GM18867 (cell line): ENCODE data around the gene CTLA4.
A peak's percentile ranks its signal among the peaks of the same experiment; 100 is the strongest.
"Not testable (repeated sequence)": the region's sequence is repeated elsewhere in the genome, so short reads cannot be mapped to it uniquely, and the experiment has no call there.

ENCODE experiments used
- ATAC-seq: cut with Tn5 transposase; IDR thresholded peaks from one replicate; pipeline ENCODE4 v1.9.1; 2021; ENCODE audit warnings: mild to moderate bottlenecking, moderate library complexity; ENCODE audit not compliant: unreplicated experiment

The CTLA4 gene

DNA sequence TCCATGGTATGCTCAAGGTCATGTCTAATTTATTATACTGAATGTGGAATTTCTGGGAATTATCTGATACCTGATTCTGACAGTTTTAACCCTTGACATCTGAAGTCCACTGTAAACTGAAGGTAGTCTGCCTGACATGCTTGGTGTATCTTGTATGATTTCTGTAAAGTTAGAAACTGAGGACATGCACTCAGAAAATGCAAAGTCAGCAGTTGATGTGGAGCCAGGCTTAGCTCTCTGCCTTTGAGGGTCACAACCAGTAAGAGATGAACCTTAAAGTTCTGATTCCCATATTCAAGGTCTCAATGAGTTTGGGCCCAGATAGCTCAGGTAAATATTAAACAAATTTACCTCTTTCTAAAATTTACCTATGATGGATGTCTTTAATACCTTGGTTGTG, 12.3 kb upstream of the CTLA4 start:
- no peak for ATAC-seq

DNA sequence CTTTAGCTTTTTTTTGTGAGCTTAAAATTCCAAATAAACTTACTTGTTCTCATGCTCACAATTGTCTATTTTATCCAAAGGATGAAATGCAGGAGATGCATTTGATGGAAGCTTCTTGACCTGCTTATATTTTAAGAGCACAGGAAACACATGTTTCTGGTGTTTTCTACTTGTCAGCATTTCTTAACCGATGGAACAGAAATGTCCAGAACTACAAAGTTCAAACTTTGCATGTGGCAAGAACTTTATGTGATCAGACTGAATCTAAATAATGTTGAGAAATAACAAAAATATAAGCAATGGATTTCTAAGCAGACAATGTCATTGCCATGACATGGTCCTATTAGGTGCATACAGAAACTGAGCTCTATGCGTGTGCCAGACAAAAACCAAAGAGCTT, 9.9 kb upstream of the CTLA4 start:
- ATAC-seq = no peak

DNA sequence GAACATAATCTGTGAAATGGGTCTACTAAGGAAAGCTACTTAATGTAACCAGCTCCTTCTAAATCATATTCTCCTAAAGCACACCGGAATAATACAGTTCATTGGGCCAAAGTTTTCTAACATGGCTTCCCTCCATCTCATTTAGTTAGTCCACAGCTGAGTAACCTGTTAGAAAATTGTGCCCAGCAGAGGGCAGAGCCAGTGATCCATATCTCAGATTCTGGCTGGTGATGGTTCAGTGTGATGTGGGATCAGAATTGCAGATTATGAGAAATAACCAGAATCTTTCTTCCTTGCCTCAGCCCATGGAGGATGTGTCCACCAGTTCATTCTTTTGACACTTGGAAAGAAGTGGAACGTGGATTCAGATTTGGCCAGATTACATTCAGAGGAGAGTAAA, 9.4 kb upstream of the CTLA4 start:
- ATAC-seq = no peak

DNA sequence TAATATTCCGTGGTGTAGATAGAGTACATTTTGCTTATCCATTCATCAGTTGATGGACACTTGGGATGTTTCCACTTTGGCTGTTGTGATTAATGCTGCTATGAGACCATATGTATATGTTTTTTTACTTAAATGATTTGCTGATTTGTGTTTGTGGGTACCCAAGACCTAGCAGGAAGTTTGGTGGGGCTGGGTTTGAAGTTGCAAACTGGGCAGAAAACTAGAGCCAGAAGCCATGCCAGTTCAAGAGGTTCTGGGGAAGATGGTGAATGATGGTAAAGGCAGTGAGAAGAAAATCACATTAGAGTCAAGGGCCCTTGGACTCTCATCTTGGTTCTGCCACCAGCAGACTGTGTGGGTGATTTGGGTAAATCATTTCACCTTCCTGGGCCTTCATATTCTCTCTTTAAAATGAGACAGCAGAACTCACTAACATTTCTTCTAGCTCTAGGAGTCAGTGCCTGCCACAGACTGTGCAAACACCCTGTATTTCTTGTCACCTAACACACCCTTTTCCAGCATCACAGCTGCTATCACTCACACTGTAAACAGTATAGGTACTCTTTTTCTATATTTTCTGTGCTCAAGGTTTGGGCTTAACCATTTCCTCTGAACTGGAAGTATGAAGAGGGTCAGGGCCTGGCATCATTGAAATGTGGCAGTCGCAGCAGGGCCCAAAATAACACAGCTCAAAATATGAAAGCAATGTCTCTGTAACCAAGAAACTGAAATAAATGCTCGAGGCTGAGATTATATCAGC, 8.4 kb upstream of the CTLA4 start:
- no peak for ATAC-seq

DNA sequence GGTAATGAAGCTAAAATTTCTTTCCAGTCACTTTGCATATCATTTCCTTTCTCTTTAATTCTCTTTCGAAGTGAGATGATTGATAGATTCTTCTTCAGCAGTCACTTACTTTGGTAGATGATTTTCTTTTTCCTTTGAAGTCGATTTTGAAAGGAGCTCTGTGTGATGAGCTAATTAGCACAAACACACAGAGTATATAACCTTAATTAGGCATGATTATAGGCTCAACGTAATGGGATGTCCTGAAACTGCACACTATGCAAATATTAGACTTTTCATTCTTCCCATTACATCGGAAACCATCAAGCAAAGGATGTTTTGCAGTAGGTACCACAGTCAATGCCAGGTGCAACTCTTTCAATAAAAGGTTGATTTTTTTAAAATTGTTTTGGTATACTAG, 6.4 kb upstream of the CTLA4 start:
- no peak for ATAC-seq

DNA sequence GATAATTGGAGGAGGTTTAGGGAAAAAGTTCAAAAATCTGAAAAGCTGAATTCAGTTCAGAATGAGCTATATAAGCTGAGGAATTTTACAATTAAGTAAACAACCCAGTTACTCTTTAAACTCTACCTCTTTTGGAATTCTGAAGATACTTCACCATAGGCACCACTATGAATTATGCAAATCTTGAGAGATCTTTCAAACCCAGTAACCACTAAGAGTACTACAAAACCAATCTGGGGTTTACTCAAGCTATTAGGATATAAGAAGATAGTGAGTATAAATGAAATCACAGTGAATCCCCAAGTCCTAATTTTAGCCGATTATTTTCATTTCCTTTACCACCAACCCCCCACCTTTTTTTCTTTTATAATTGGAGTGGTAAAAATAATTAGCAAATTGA, 6.0 kb upstream of the CTLA4 start:
- no peak for ATAC-seq

DNA sequence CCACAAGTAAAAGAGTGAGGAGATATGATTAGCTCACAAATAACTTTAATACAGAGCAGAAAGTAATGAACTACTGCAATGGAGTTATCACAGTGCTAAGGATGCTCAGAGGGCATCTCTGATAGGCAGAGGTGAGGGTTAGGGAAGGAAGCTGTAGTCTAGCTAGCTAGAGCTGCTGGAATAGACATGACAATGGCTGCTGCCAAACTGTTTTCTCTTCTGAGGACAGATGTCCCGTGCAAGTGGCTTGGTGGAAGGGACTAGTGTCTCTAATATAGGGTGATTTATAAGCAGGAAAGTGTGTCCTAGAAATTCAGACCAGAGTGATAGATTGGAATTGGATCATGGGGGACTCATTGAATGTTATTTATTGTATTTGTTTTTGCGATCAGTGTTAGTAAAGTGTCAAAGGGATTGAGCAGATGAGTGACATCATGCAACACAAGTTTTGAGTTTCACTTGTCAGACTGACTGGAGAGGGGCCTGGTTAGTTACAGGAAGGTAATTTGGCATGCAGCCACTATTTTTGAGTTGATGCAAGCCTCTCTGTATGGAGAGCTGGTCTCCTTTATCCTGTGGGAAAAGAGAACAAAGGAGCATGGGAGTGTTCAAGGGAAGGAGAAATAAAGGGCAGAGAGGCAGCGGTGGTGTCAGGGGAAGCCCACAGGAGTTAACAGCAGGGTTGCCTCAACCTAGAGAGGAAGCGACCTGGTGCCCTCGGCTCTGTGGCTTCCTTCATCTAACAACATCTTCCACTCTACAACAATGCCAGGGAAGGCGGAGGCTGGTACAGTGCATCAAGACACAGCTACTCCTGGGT, 1.9 kb downstream of the CTLA4 start:
- ATAC-seq = no peak

DNA sequence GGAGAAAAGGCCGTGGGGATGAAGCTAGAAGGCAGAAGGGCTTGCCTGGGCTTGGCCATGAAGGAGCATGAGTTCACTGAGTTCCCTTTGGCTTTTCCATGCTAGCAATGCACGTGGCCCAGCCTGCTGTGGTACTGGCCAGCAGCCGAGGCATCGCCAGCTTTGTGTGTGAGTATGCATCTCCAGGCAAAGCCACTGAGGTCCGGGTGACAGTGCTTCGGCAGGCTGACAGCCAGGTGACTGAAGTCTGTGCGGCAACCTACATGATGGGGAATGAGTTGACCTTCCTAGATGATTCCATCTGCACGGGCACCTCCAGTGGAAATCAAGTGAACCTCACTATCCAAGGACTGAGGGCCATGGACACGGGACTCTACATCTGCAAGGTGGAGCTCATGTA, 2.9 kb downstream of the CTLA4 start:
- no peak for ATAC-seq

DNA sequence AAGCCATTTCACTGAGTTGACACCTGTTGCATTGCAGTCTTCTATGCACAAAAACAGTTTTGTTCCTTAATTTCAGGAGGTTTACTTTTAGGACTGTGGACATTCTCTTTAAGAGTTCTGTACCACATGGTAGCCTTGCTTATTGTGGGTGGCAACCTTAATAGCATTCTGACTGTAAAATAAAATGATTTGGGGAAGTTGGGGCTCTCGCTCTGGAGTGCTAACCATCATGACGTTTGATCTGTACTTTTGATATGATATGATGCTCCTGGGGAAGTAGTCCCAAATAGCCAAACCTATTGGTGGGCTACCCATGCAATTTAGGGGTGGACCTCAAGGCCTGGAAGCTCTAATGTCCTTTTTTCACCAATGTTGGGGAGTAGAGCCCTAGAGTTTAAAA, 3.4 kb downstream of the CTLA4 start:
- no peak for ATAC-seq

DNA sequence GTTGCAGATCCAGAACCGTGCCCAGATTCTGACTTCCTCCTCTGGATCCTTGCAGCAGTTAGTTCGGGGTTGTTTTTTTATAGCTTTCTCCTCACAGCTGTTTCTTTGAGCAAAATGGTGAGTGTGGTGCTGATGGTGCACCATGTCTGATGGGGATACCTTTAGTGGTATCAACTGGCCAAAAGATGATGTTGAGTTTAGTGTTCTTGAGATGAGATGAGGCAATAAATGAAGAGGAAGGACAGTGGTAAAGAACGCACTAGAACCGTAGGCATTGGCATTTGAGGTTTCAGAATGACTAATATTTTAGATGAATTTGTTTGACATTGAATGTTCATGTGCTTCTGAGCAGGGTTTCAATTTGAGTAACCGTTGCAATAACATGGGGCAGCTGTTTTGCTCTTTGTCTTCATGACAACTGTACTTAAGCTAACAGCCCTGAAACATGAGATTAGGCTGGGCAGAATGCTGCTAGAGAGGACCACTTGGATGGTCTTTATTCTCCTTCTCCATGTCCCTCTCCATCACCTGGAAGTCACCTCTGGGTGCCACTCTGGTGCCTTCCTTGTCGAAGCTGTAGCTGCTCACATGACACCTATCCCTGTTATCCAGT, 3.9 kb downstream of the CTLA4 start:
- ATAC-seq = peak; percentile 93

DNA sequence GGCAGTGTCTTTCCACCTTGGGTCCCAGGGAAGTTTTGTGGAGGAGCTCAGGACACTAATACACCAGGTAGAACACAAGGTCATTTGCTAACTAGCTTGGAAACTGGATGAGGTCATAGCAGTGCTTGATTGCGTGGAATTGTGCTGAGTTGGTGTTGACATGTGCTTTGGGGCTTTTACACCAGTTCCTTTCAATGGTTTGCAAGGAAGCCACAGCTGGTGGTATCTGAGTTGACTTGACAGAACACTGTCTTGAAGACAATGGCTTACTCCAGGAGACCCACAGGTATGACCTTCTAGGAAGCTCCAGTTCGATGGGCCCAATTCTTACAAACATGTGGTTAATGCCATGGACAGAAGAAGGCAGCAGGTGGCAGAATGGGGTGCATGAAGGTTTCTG, 5.9 kb downstream of the CTLA4 start:
- ATAC-seq = no peak

DNA sequence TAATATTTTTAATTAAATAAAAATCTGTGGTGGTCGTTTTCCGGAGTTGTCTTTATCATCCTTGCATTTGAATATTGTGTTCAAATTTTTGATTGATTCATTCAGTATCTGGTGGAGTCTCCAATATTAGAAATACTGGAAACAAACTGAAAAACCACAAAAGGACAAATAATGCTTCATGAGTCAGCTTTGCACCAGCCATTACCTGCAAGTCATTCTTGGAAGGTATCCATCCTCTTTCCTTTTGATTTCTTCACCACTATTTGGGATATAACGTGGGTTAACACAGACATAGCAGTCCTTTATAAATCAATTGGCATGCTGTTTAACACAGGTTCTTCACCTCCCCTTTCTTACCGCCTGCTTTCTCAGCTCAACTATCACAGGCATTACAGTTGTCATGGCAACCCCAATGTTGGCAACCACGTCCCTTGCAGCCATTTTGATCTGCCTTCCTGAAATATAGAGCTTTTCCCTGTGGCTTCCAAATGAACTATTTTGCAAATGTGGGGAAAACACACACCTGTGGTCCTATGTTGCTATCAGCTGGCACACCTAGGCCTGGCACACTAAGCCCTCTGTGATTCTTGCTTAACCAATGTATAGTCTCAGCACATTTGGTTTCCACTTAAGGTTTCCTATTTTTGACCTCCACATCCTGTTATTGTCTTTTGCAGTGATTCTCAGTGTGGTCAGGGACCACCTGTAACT, 6.5 kb downstream of the CTLA4 start:
- ATAC-seq = no peak

DNA sequence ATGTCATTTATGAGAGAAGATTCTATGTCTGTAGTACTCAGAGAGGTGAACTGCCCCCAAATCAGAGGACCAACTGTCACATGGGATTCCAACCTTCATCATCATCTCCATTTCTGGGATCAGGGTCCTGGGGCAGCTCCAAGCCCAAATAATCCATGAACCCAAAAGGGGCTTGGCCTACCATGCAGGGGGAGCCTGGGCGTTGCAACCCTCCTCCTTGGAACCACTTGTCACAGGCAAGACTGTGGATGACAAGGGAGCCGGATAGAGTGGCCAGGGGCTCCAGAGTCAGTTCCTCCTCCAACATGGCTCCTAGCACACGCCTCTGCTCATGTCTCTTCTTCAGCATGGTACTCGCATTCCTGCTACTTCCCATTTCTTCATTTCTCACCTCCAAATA, 7.9 kb downstream of the CTLA4 start:
- ATAC-seq = no peak

DNA sequence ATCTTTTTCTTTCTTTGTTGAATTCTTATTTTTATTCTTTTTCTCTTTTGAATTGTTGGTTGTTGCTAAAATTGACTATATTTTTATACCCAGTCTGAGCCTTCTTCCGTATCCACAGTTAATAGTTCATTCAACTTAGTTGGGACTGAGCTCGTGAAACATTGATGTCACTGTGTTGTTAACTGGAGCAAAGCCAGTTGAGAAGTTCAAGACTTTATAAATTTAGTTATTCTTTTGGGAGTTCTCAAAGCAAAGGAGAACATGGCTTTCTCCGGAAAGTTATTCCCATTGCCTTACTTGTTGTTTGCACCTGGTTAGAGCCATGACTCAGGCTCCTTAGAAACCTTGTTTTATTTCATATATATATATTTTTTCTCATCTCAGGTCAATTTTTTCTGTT, 8.8 kb downstream of the CTLA4 start:
- no peak for ATAC-seq

DNA sequence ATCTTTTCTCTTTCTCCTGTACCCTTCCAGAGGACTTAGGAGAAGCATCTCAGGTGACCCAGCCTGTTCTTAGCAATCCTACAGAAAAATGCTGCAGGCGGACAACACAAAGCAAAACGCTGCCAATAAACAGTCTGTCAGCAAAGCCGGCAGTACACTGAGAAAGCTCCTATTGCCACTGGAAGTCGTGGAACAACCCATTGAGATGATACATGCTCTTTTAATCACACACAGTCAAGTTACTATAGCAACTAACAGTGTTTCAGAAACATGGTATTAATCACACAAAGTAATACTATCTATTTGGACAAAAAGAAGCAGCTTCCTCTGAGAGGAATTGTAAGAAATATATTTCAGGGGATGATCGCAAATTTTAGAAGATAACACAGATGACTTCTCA, 10.5 kb downstream of the CTLA4 start:
- no peak for ATAC-seq

DNA sequence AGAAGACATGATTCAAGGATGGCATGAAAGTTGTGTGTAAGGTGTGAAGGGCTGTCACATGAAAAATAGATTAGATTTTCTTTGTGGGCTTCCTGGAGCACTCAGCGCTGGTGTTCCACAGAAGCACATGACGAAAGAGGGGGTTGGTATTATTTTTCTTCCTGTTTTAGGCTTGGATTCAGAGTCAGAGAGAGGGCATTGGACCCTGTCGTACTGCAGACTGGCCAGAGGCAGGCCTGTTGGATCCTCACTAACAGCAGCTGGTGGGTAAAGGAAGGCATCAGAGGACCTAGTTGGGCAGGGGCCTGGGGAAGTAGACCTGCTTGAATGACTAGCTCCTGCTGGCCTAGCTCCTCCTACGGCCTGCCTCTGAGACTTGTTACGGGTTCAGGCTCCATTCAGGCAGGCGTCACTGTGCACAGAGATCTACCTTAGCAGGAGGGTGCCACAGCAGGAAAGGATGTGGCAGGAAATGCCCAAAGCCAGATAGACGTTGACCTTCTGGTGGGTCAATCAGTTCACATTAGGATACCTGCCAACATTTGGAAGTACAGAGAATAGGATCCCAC, 13.1 kb downstream of the CTLA4 start:
- ATAC-seq = no peak

DNA sequence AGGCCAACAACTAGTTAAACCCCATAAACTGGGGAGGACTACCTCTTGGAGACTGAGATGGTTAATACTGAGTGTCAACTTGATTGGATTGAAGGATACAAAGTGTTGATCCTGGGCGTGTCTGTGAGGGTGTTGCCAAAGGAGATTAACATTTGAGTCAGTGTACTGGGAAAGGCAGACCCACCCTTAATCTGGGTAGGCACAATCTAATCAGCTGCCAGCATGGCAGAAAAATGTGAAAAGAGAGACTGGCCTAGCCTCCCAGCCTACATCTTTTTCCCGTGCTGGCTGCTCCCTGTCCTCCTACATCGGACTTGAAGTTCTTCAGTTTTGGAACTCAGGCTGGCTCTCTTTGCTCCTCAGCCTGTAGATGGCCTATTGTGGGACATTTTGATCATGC, 13.6 kb downstream of the CTLA4 start:
- ATAC-seq = not testable (repeated sequence)

DNA sequence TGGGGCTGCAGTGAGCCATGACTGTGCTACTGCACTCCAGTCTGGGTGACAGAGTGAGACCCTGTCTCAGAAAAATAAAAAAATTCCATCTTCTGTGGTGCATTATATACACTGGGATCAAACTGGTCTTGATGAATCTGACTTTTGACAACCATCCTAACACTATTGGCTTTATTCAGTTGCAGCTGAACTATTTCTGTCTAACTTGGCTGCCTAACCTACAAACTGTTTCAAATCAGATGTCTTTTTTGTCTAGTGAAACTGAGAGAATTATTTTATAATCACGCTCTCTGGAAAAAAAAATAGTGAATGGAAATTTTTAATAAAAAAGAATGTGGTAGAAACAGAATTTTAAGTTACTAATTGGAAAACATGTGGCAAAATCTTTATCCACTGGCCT, 15.0 kb downstream of the CTLA4 start:
- ATAC-seq = no peak

DNA sequence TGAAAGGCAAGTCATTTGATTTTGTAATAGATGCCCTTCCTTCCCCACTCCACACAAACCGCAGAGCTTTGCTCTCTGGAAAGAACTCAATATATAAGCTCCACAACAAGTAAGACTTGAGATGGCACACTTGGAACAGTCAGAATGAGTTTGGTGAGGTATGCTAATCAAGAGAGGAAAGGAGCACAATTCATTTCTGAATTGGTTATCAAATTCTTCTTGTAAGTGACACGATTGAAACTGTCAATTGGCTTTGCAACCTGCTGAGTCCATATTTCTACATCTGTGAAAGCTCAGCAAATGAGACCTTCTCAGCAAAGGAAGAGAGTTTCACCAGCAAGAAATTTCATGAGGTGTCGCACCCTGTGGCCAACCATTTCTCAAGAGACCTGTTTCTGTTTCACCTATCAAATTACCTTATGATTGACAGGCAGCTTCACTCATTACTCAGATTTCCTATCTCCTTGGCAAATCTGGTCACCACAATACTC, 19.1 kb downstream of the CTLA4 start:
- peak; percentile 43 for ATAC-seq

DNA sequence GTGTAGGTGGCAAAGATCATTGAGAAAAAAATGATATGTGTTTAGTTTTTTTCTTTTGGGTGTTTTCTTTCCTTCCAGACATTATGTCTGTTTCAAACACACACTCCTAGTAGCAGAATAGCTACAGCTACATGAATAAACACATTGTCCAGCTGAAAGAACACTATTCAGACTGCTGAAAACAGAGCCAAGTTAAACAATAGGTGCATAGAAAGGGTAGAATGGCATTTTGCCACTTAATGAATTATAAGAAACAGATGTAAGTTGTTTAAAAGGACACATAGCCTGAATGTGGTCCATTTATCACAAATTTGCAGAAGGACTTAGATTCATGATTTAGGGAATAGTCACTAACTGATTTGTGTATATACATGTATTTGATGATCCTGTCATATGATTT, 20.1 kb downstream of the CTLA4 start:
- no peak for ATAC-seq

DNA sequence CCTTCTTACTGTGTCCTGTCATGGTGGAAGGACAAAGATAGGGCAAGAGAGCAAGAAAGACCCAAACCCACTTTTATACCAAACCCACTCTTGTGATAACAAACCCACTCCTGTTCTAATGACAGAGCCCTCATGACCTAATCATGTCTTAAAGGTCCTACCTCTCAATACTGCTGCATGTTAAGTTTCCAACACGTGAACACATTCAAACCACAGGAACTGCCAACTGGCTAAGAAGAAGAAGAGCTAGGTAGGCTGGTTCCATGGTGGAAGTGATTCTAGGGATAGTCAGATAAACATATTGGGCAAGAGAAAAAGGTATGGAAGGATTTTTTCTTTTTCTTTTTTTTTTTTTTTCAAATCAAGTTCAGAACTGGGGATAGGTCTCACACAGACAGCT, 22.0 kb downstream of the CTLA4 start:
- ATAC-seq = no peak
